ENCODE data around the gene PPFIBP2.

DNA sequence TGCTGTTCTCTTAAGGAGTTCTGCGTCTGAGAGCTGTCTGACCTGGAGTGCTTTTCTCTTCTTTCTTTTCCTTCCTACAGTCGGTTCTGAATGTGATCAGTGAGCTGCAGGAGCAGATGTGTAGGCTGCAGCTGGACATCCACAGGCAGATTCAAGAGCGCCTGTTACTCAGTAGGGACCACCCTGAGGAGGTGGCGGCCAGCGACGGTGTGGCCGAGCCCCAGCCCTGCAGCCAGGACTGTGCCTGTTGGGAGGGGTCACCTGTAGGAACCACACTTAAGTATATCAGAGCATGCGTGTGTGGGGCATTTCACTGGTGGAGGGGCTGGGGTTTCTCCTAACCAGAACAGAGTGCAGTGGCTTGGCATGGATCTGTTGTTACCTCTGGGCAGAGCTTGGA lies 103.2 kb downstream of the PPFIBP2 start:
- TF ChIP-seq MAX (IDR thresholded peaks at IDR 0.05) (no peak), REST (IDR thresholded peaks at IDR 0.05) (no peak), RFX5 (IDR thresholded peaks at IDR 0.05) (no peak), POLR2AphosphoS2 (conservative IDR thresholded peaks at IDR 0.05; ENCODE audit: low read length) (no peak), POLR2A (IDR thresholded peaks at IDR 0.05; ENCODE audit: low read length) (no peak)
- TF ChIP-seq, protein P1, sequence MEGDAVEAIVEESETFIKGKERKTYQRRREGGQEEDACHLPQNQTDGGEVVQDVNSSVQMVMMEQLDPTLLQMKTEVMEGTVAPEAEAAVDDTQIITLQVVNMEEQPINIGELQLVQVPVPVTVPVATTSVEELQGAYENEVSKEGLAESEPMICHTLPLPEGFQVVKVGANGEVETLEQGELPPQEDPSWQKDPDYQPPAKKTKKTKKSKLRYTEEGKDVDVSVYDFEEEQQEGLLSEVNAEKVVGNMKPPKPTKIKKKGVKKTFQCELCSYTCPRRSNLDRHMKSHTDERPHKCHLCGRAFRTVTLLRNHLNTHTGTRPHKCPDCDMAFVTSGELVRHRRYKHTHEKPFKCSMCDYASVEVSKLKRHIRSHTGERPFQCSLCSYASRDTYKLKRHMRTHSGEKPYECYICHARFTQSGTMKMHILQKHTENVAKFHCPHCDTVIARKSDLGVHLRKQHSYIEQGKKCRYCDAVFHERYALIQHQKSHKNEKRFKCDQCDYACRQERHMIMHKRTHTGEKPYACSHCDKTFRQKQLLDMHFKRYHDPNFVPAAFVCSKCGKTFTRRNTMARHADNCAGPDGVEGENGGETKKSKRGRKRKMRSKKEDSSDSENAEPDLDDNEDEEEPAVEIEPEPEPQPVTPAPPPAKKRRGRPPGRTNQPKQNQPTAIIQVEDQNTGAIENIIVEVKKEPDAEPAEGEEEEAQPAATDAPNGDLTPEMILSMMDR (IDR thresholded peaks at IDR 0.05): no peak

Measured in A549 (cell line).